ENCODE measurements around the gene PHC2. TPM values are rescaled to one million over a fixed set of nuclear protein-coding genes. Genes with fewer than 3 reads are reported as not detected.

Gene PHC2
- total and polyA plus RNA-seq, 9 of the 15 experiments (the other 6 are each of a cell fraction or from before 2014, with no cell fraction given) = 3.1 to 67.6 (median 34.6) TPM

- TF ChIP-seq, protein P1, sequence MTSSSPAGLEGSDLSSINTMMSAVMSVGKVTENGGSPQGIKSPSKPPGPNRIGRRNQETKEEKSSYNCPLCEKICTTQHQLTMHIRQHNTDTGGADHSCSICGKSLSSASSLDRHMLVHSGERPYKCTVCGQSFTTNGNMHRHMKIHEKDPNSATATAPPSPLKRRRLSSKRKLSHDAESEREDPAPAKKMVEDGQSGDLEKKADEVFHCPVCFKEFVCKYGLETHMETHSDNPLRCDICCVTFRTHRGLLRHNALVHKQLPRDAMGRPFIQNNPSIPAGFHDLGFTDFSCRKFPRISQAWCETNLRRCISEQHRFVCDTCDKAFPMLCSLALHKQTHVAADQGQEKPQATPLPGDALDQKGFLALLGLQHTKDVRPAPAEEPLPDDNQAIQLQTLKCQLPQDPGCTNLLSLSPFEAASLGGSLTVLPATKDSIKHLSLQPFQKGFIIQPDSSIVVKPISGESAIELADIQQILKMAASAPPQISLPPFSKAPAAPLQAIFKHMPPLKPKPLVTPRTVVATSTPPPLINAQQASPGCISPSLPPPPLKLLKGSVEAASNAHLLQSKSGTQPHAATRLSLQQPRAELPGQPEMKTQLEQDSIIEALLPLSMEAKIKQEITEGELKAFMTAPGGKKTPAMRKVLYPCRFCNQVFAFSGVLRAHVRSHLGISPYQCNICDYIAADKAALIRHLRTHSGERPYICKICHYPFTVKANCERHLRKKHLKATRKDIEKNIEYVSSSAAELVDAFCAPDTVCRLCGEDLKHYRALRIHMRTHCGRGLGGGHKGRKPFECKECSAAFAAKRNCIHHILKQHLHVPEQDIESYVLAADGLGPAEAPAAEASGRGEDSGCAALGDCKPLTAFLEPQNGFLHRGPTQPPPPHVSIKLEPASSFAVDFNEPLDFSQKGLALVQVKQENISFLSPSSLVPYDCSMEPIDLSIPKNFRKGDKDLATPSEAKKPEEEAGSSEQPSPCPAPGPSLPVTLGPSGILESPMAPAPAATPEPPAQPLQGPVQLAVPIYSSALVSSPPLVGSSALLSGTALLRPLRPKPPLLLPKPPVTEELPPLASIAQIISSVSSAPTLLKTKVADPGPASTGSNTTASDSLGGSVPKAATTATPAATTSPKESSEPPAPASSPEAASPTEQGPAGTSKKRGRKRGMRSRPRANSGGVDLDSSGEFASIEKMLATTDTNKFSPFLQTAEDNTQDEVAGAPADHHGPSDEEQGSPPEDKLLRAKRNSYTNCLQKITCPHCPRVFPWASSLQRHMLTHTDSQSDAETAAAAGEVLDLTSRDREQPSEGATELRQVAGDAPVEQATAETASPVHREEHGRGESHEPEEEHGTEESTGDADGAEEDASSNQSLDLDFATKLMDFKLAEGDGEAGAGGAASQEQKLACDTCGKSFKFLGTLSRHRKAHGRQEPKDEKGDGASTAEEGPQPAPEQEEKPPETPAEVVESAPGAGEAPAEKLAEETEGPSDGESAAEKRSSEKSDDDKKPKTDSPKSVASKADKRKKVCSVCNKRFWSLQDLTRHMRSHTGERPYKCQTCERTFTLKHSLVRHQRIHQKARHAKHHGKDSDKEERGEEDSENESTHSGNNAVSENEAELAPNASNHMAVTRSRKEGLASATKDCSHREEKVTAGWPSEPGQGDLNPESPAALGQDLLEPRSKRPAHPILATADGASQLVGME (CRISPR knock-in tag; IDR thresholded peaks at IDR 0.05) = no peak
- TF ChIP-seq, protein P2, sequence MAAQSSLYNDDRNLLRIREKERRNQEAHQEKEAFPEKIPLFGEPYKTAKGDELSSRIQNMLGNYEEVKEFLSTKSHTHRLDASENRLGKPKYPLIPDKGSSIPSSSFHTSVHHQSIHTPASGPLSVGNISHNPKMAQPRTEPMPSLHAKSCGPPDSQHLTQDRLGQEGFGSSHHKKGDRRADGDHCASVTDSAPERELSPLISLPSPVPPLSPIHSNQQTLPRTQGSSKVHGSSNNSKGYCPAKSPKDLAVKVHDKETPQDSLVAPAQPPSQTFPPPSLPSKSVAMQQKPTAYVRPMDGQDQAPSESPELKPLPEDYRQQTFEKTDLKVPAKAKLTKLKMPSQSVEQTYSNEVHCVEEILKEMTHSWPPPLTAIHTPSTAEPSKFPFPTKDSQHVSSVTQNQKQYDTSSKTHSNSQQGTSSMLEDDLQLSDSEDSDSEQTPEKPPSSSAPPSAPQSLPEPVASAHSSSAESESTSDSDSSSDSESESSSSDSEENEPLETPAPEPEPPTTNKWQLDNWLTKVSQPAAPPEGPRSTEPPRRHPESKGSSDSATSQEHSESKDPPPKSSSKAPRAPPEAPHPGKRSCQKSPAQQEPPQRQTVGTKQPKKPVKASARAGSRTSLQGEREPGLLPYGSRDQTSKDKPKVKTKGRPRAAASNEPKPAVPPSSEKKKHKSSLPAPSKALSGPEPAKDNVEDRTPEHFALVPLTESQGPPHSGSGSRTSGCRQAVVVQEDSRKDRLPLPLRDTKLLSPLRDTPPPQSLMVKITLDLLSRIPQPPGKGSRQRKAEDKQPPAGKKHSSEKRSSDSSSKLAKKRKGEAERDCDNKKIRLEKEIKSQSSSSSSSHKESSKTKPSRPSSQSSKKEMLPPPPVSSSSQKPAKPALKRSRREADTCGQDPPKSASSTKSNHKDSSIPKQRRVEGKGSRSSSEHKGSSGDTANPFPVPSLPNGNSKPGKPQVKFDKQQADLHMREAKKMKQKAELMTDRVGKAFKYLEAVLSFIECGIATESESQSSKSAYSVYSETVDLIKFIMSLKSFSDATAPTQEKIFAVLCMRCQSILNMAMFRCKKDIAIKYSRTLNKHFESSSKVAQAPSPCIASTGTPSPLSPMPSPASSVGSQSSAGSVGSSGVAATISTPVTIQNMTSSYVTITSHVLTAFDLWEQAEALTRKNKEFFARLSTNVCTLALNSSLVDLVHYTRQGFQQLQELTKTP (IDR thresholded peaks at IDR 0.05; ENCODE audit: low read depth in 1 of 2, partially characterized antibody in 2 of 2) = peak; percentile 28 to 93
- TF ChIP-seq CREM (IDR thresholded peaks at IDR 0.05; ENCODE audit: low read depth) (peak; percentile 79), ZNF668 (CRISPR knock-in tag; IDR thresholded peaks at IDR 0.05) (no peak), ZFX (CRISPR knock-in tag; IDR thresholded peaks at IDR 0.05) (peak; percentile 61), ZNF212 (CRISPR knock-in tag; IDR thresholded peaks at IDR 0.05) (no peak), SRSF9 (IDR thresholded peaks at IDR 0.05; ENCODE audit: borderline replicate concordance, low read depth, low read length) (no peak), MTF1 (CRISPR knock-in tag; IDR thresholded peaks at IDR 0.05; ENCODE audit: borderline replicate concordance) (no peak)
- TF ChIP-seq, protein P3, sequence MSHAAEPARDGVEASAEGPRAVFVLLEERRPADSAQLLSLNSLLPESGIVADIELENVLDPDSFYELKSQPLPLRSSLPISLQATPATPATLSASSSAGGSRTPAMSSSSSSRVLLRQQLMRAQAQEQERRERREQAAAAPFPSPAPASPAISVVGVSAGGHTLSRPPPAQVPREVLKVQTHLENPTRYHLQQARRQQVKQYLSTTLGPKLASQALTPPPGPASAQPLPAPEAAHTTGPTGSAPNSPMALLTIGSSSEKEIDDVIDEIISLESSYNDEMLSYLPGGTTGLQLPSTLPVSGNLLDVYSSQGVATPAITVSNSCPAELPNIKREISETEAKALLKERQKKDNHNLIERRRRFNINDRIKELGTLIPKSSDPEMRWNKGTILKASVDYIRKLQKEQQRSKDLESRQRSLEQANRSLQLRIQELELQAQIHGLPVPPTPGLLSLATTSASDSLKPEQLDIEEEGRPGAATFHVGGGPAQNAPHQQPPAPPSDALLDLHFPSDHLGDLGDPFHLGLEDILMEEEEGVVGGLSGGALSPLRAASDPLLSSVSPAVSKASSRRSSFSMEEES (CRISPR knock-in tag; IDR thresholded peaks at IDR 0.05) = no peak
- TF ChIP-seq, protein P4, sequence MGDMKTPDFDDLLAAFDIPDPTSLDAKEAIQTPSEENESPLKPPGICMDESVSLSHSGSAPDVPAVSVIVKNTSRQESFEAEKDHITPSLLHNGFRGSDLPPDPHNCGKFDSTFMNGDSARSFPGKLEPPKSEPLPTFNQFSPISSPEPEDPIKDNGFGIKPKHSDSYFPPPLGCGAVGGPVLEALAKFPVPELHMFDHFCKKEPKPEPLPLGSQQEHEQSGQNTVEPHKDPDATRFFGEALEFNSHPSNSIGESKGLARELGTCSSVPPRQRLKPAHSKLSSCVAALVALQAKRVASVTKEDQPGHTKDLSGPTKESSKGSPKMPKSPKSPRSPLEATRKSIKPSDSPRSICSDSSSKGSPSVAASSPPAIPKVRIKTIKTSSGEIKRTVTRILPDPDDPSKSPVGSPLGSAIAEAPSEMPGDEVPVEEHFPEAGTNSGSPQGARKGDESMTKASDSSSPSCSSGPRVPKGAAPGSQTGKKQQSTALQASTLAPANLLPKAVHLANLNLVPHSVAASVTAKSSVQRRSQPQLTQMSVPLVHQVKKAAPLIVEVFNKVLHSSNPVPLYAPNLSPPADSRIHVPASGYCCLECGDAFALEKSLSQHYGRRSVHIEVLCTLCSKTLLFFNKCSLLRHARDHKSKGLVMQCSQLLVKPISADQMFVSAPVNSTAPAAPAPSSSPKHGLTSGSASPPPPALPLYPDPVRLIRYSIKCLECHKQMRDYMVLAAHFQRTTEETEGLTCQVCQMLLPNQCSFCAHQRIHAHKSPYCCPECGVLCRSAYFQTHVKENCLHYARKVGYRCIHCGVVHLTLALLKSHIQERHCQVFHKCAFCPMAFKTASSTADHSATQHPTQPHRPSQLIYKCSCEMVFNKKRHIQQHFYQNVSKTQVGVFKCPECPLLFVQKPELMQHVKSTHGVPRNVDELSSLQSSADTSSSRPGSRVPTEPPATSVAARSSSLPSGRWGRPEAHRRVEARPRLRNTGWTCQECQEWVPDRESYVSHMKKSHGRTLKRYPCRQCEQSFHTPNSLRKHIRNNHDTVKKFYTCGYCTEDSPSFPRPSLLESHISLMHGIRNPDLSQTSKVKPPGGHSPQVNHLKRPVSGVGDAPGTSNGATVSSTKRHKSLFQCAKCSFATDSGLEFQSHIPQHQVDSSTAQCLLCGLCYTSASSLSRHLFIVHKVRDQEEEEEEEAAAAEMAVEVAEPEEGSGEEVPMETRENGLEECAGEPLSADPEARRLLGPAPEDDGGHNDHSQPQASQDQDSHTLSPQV (IDR thresholded peaks at IDR 0.05) = no peak
Measured at GRCh38 chr1:33472269-33472980, 41.5 kb upstream of the PHC2 start, which contains the start of gene ZSCAN20 (continued).

All from K562 (cell line).